HCT116 (cell line): Measurements from ENCODE around the gene CAMKMT. TPM values are rescaled to one million over a fixed set of nuclear protein-coding genes. Genes with fewer than 3 reads are reported as not detected.

Source experiments
- ATAC-seq: fragments of 200-7000 bp; cut with Tn5 transposase; 2 replicates; pipeline ENCODE4 v1.9.1; 2020; ENCODE audit warnings: mild to moderate bottlenecking, moderate library complexity
- BruUV-seq: library from RNA; stranded (reverse); fragments of 400-500 nt; replicated peaks from 2 replicates; lab custom pipeline; 2021; lab: Mats Ljungman, UMichigan
- CTCF ChIA-PET: fragments of 300-600 bp; sonication (Branson Sonifier 250); formaldehyde crosslinking; loops from one replicate; lab custom pipeline; 2021; ENCODE audit warnings: antibody characterized with exemption; lab: Charles Lee
- POLR2A ChIA-PET: fragments of 300-600, 350-600 bp; sonication (Branson Sonifier 250); formaldehyde crosslinking; loops from one replicate; lab custom pipeline; 2021; ENCODE audit warnings: antibody characterized with exemption; lab: Charles Lee
- RAD21 ChIA-PET, 2 experiments: fragments of 300-600 bp; sonication (Branson Sonifier 250); formaldehyde crosslinking; loops; one replicate each; lab custom pipeline; 2023; ENCODE audit warnings: low total read pairs in 2 of 2; ENCODE audit not compliant: uncharacterized antibody in 2 of 2, unreplicated experiment in 2 of 2, low non-redundant PET in 1 of 2; lab: Charles Lee
- DNase-seq: peaks from one replicate; pipeline ENCODE4 v3.0.0-alpha.2; 2010; ENCODE audit warnings: low read depth, low spot score
- H2AFZ ChIP-seq: fragments of 200-600 bp; shearing (Covaris generic), sonication (generic); 2 replicates; pipeline ENCODE4 v1.6.1; 2017; ENCODE audit warnings: low read depth, mixed run types, mixed read lengths, antibody characterized with exemption, low read length; ENCODE audit not compliant: poor library complexity, severe bottlenecking
- H3K27ac ChIP-seq: 2 replicates; pipeline ENCODE4 v1.5.1; 2012; ENCODE audit warnings: low read depth, low read length
- H3K27me3 ChIP-seq: fragments of 200-600 bp; sonication (generic); 2 replicates; pipeline ENCODE4 v1.6.1; 2016; ENCODE audit warnings: mixed run types, low read length, mixed read lengths; ENCODE audit not compliant: insufficient read depth
- H3K36me3 ChIP-seq, 2 experiments: fragments of 200-500 bp in 1 of 2; fragments of 200-600 bp in 1 of 2; sonication (Bioruptor generic) in 1 of 2; sonication (generic) in 1 of 2; 2 replicates each; pipeline versions ENCODE4 v1.5.1 to v1.6.1; 2014 to 2016; ENCODE audit warnings: low read length in 2 of 2, inconsistent platforms in 1 of 2, mixed read lengths in 1 of 2, mixed run types in 1 of 2; ENCODE audit not compliant: insufficient read depth in 2 of 2, control insufficient read depth in 1 of 2
- H3K4me1 ChIP-seq, 2 experiments: fragments of 200-600 bp in 1 of 2; sonication (generic) in 1 of 2; 2 replicates each; pipeline versions ENCODE4 v1.5.1 to v1.6.1; 2012 to 2017; ENCODE audit warnings: low read length in 2 of 2, inconsistent platforms in 1 of 2, mild to moderate bottlenecking in 1 of 2, mixed read lengths in 1 of 2, mixed run types in 1 of 2, moderate library complexity in 1 of 2; ENCODE audit not compliant: insufficient read depth in 2 of 2, control insufficient read depth in 1 of 2
- H3K4me2 ChIP-seq: fragments of 200-600 bp; sonication (generic); 2 replicates; pipeline ENCODE4 v1.6.1; 2017; ENCODE audit warnings: mixed run types, low read length, mixed read lengths
- H3K4me3 ChIP-seq, 2 experiments: fragments of 200-600 bp in 1 of 2; sonication (generic) in 1 of 2; replicated peaks in 1 of 2; 2 replicates each; pipeline ENCODE4 v1.5.1; 2011 to 2016; ENCODE audit warnings: low read length in 2 of 2, control low read depth in 1 of 2, low read depth in 1 of 2, mild to moderate bottlenecking in 1 of 2, mixed read lengths in 1 of 2, mixed run types in 1 of 2
- H3K79me2 ChIP-seq: fragments of 200-600 bp; sonication (generic); 2 replicates; pipeline ENCODE4 v1.6.1; 2017; ENCODE audit warnings: mild to moderate bottlenecking, mixed run types, low read length, moderate library complexity, mixed read lengths; ENCODE audit not compliant: insufficient read depth
- H3K9ac ChIP-seq: fragments of 200-600 bp; sonication (generic); 2 replicates; pipeline ENCODE4 v1.6.1; 2016; ENCODE audit warnings: low read length, mixed read lengths
- H3K9me2 ChIP-seq: fragments of 200-600 bp; sonication (generic), shearing (Covaris generic); 2 replicates; pipeline ENCODE4 v1.6.1; 2017; ENCODE audit warnings: mixed run types, mild to moderate bottlenecking, moderate library complexity; ENCODE audit not compliant: insufficient read depth
- H3K9me3 ChIP-seq, 2 experiments: fragments of 200-500 bp in 1 of 2; fragments of 200-600 bp in 1 of 2; sonication (Bioruptor generic) in 1 of 2; sonication (generic) in 1 of 2; 2 replicates each; pipeline ENCODE4 v1.6.1; 2014 to 2017; ENCODE audit warnings: low read length in 2 of 2, mixed read lengths in 2 of 2, inconsistent platforms in 1 of 2, low read depth in 1 of 2, mild to moderate bottlenecking in 1 of 2, mixed run types in 1 of 2, moderate library complexity in 1 of 2; ENCODE audit not compliant: control insufficient read depth in 1 of 2, insufficient read depth in 1 of 2
- H4K20me1 ChIP-seq: fragments of 200-600 bp; sonication (generic), shearing (Covaris generic); 2 replicates; pipeline ENCODE4 v1.6.1; 2017; ENCODE audit warnings: mixed run types, mild to moderate bottlenecking, moderate library complexity; ENCODE audit not compliant: insufficient read depth
- CBX3 ChIP-seq: IDR thresholded peaks from 2 replicates; pipeline ENCODE4 v1.6.1; 2012; ENCODE audit warnings: low read depth
- CTCF ChIP-seq, 3 experiments: fragments of 200-600 bp in 1 of 3; sonication (generic) in 1 of 3; IDR thresholded peaks in 2 of 3; conservative IDR thresholded peaks in 1 of 3; 2 replicates each; pipeline ENCODE4 v1.5.1; 2012 to 2017; ENCODE audit warnings: low read depth in 2 of 3, low read length in 2 of 3, antibody characterized with exemption in 1 of 3, borderline replicate concordance in 1 of 3, control low read depth in 1 of 3, mild to moderate bottlenecking in 1 of 3, mixed read lengths in 1 of 3, mixed run types in 1 of 3, moderate library complexity in 1 of 3; ENCODE audit not compliant: insufficient read depth in 1 of 3
- EZH2 ChIP-seq: fragments of 200-600 bp; sonication (generic); IDR thresholded peaks from 2 replicates; pipeline ENCODE4 v1.6.1; 2017; ENCODE audit warnings: antibody characterized with exemption, mixed run types
- EZH2phosphoT487 ChIP-seq: fragments of 200-600 bp; IDR thresholded peaks from 2 replicates; pipeline ENCODE4 v1.6.1; 2018; ENCODE audit warnings: antibody characterized with exemption, borderline replicate concordance
- FOSL1 ChIP-seq: IDR thresholded peaks from 2 replicates; pipeline ENCODE4 v1.6.1; 2012; ENCODE audit warnings: low read depth
- MAX ChIP-seq: IDR thresholded peaks from 2 replicates; pipeline ENCODE4 v1.6.1; 2012
- POLR2A ChIP-seq: IDR thresholded peaks from 2 replicates; pipeline ENCODE4 v1.7.0; 2011; ENCODE audit warnings: borderline replicate concordance; ENCODE audit not compliant: insufficient read depth, insufficient read length; ENCODE audit errors: extremely low read depth
- SIN3A ChIP-seq: IDR thresholded peaks from 2 replicates; pipeline ENCODE4 v1.6.1; 2012; ENCODE audit warnings: low read depth
- SRF ChIP-seq: IDR thresholded peaks from 2 replicates; pipeline ENCODE4 v1.6.1; 2012; ENCODE audit warnings: low read depth
- TCF7L2 ChIP-seq: IDR thresholded peaks from 2 replicates; pipeline ENCODE4 v1.7.0; 2011; ENCODE audit warnings: borderline replicate concordance, inconsistent platforms; ENCODE audit not compliant: insufficient read depth, insufficient read length; ENCODE audit errors: extremely low read depth
- ZBTB33 ChIP-seq: IDR thresholded peaks from 2 replicates; pipeline ENCODE4 v1.6.1; 2011; ENCODE audit warnings: mild to moderate bottlenecking, low read length, moderate library complexity; ENCODE audit not compliant: insufficient replicate concordance; ENCODE audit errors: extremely low read depth
- ZNF274 ChIP-seq: fragments of 200-500 bp; sonication (Bioruptor generic); IDR thresholded peaks from 2 replicates; pipeline ENCODE4 v1.6.1; 2014; ENCODE audit warnings: mild to moderate bottlenecking, low read depth, low read length, inconsistent platforms
- intact Hi-C: fragments of 100-400 bp; cut with micrococcal nuclease; formaldehyde crosslinking; loops from 2 replicates; pipeline ENCODE4 v1.10.0; 2022
- total RNA-seq: library from RNA; stranded (reverse); gene quantifications from one replicate; pipeline ENCODE4 v1.2.1, GENCODE V29; 2021; ENCODE audit not compliant: unreplicated experiment

Gene CAMKMT
- total RNA-seq, 1 experiment from 2014 or later, result 10.6 TPM

- no peak for TF ChIP-seq ZBTB33
- no peak for TF ChIP-seq CTCF (IDR thresholded peaks at IDR 0.05 in 2 of 3, conservative IDR thresholded peaks at IDR 0.05 in 1 of 3; ENCODE audit: borderline replicate concordance in 1 of 3, insufficient read depth in 1 of 3, low read depth in 2 of 3, low read length in 2 of 3)
- no peak for TF ChIP-seq FOSL1
These were observed at the start of gene CAMKMT, which contains the start of gene PREPL (continued) for GRCh38 chr2:44361330-44362206.

GRCh38 chr2:44314362-44314761, 47.4 kb upstream of the CAMKMT start:
- ChIA-PET POLR2A (no interaction called here), RAD21 (no interaction called here), CTCF (no interaction called here)
- no TSS peak for BruUV-seq
- ATAC-seq, result no peak
- DNase-seq, result no peak
- intact Hi-C loops, result no loop called here
- H3K9me2 ChIP-seq, result no peaks in the 10 kb centered on the region
- H3K4me1 ChIP-seq, result no peaks in the 10 kb centered on the region
- no peak overlapping the region for H3K9ac ChIP-seq
- no peak overlapping the region for H3K27ac ChIP-seq
- no peaks in the 10 kb centered on the region for H4K20me1 ChIP-seq
- no peak overlapping the region for H3K4me2 ChIP-seq
- peaks cover 0 to 12% of the 10 kb centered on the region in 2 experiments; a peak in 1 of 4 replicates for H3K9me3 ChIP-seq
- no peaks in the 10 kb centered on the region for H3K27me3 ChIP-seq
- no peaks in the 10 kb centered on the region for H3K79me2 ChIP-seq
- H3K36me3 ChIP-seq, result peaks cover 8 to 12% of the 10 kb centered on the region in 2 experiments; a peak in 2 of 4 replicates
- H2AFZ ChIP-seq, result no peak overlapping the region
- H3K4me3 ChIP-seq, result no peak overlapping the region
- TF ChIP-seq TCF7L2 (no peak), POLR2A (no peak), SRF (no peak), SIN3A (no peak), MAX (no peak), ZNF274 (no peak), EZH2 (no peak), CBX3 (no peak), CTCF (IDR thresholded peaks at IDR 0.05 in 2 of 3, conservative IDR thresholded peaks at IDR 0.05 in 1 of 3; ENCODE audit: borderline replicate concordance in 1 of 3, insufficient read depth in 1 of 3, low read depth in 2 of 3, low read length in 2 of 3) (no peak), EZH2phosphoT487 (no peak)
